T follicular helper cell (primary cell): ENCODE measurements around the gene NCKAP5.

ENCODE experiments used
- DNase-seq: peaks from one replicate; pipeline ENCODE4 v3.0.0-alpha.2; 2020; ENCODE audit warnings: low read depth

NCKAP5 gene

DNA sequence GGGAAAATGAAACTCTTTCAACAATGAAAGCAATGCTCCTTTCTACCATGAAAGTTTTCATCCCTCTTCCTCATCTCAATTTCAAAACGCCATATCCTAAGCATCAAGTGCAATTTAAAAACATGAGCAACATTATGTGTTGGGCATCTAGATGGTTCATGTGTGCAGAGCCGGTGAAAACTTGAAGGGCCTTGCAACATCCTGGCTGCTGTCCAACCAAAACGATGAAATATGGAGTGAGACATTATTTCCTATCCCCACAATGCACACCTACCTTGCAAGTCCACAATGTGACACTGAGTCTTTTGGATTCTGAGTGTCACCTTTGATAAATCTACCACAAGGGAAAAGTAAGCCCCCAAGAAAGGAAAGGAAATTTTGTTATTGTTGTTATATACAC is 110.0 kb downstream of the NCKAP5 start:
- no peak for DNase-seq

DNA sequence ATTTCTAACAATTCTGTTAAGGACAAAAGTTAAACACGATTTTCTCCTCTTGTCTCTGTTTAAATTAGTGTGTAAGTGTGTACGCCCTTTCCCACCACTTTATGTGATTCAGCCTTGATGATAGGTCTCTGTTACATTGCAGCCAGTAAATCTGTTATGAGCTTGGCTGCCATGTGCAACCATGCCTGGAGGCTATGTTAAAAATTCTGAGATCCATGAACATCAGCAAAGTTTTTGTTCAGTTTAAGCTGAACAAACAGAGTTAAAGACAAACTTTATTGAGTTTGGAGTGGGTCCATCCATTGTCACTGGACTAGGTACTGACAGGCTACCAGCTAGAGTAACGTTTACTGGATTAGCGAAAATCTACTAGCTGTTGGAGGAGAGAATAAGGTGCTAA is 110.4 kb downstream of the NCKAP5 start:
- DNase-seq, result no peak

DNA sequence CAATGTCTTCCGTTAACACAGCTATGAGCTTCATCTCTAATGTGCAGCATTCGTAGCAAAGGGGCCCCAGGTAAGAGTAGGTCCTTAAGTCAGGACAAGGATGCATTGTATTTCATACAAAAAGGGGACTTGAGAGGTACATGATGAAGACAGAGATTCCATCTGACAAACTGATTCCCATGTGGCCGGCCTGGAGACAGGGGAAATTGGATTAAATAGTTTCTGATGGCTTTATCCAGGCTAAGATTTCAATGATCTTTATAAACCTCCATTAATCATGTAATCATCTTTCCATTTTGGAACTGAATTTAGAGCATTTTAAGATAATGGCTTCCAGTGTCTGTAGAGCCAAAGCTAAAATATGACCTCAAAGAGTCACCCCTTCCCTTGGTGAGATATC is 111.3 kb downstream of the NCKAP5 start:
- no peak for DNase-seq

DNA sequence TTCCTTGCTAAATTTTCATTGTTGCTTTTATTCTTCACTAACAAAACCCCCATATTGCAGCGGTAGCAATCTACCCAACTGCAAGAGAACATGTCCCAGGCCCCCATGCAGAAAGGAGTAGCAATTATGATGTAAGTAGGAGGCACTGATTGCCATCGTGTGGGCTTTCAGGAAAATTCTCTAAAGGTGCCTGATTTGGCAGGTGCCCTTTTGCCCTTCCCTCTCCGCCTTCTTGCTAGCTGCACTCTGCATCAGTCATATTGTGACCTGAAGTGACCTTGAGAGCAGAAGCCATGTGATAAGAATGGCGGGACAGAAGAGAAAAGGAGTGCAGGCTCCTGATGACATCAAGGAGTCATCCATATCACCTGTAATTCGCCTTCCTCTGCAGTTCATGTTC is 112.1 kb downstream of the NCKAP5 start:
- no peak for DNase-seq

DNA sequence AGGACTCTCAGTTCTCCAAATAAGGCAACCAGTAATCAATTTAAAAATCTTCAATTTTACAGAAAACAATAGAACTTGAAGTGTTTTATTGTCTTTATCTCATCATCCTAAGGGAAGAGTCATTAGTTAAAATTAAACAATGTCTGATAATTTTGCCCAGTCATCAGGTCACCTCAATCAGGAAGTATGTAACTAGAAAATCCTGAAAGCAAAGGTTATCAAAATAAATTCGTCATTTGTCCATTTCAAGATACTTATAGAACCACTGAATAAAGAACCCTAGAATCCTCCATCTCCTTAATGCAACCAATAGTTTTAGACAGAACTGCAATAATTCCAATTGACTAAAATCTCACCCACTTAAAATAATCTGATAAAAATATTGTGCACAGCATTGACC is 115.2 kb downstream of the NCKAP5 start:
- no peak for DNase-seq

DNA sequence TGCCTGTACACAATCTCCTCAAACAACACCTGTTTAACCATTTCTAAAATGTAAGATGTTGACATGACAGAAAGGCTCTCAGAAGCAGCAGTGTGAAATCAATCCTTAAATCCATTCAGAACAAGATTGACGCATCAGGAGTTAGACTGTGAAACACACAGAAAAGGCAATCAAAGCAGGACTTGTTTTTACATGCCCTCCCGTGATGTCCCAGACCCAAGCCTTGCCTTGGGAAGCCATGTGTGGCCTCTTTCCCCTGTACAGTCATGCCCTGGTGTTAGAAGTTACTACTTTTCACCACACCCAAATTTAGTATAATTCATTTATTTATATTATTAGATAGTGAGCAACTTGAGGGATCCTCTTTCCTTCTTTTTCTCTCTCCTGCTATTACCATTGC is 115.7 kb downstream of the NCKAP5 start:
- no peak for DNase-seq

DNA sequence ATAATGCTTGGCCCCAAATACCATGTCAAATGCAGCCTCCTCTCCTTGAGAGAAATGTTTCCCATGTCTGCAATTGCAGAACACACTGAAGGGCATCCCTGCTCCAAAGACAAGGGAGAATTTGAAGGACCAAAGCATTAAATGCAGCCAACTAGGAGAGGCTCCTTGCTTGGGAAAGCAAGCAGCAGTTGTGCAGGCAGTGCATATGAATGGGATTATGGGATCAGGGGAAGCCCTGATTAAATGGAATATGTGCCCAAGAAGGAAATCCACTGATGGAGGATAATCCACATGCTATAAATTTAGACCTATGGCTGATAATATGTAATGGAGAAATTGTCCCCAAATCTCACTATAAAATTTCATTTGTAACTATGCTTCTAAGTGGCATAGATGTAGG is 116.1 kb downstream of the NCKAP5 start:
- DNase-seq, result no peak

DNA sequence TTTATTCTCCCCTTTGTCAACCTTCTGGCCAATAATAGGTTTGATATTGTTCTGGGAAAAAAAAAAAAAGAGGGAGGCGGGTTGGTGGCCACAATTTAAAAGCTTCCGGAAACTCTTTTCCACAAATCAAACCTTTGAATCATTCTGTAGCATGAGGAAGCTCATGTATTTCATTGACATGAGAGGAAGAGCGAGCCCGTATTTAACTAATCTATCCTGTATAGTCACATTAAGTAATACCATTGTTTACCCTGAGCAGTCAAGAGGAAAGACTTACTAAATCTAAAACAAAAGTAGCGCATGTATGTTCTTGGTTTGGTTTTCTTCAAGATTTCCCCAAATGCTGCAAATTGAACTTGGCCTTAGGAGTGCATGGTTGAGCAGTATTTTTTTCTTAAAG is 120.1 kb downstream of the NCKAP5 start:
- DNase-seq, result no peak

DNA sequence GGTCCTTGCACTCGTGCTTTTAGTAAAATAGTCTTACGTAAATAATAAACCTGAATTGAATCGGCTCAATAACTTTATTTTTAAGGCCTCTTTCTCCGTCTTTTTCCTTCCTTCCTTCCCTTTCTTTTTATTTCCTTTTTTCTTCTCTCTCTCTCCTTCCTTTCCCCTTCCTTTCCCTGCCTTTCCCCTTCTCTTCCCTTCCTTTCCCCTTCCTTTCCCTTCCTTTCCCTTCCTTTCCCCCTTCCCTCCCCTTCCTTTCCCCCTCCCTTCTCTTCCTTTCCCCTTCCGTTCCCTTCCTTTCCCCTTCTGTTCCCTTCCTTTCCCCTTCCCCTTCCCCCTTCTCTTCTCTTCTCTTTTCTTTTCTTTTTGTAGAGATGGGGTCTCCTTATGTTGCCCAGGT is 121.0 kb downstream of the NCKAP5 start:
- no peak for DNase-seq

DNA sequence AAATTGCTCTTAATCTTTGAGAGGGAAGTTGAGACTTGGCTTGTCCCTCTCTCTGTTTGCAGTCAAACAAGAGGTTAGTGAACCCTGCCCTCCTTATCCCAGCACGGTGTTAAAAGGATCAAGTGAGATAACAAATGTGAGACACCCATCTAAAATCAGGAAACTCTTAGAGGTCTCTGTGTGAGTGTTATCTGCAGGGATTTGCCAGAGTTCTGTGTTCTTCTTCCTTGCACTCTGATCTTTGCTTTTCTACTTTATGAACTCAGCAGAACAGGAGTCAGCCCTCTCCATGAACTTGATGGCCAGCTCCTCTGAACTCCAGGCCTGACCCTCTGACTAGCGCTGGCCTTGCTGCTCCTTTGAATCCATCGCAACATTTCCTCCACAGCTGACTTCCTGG is 123.8 kb downstream of the NCKAP5 start:
- no peak for DNase-seq

DNA sequence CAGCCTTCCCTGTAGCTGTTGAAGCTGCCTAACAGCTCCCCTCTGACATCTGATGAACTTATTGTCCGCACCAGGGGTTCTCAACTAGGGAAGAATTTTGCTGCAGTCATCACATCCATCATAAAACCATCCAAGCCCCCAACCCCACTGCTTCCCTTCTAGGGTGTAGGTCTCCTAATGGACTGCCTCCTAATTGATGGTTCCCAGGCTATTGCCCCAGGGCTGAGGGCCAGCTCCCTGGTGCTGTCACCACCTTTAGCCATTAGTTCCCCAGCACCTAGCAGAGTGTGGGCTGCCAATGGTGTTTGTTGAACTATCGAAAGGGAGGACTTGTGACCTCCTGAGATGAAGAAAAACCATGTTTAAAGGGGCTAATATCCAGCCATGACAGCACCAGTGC is 125.9 kb downstream of the NCKAP5 start:
- no peak for DNase-seq

DNA sequence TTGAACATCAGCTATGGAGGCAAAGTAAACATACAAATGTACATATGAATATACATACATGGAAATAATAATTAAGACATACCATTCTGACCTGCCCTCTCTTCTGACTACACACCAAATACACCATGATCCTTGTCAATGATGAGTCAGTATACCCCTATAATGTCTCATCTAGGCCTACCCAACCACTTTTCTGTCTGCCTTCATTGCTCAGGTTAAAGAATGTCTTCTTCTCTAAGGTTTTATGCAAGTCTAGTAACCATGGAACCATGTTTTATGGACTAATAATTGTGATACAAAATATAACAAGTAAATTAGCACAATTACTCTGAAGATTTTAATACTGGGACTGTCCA is 128.7 kb downstream of the NCKAP5 start:
- DNase-seq, result no peak

DNA sequence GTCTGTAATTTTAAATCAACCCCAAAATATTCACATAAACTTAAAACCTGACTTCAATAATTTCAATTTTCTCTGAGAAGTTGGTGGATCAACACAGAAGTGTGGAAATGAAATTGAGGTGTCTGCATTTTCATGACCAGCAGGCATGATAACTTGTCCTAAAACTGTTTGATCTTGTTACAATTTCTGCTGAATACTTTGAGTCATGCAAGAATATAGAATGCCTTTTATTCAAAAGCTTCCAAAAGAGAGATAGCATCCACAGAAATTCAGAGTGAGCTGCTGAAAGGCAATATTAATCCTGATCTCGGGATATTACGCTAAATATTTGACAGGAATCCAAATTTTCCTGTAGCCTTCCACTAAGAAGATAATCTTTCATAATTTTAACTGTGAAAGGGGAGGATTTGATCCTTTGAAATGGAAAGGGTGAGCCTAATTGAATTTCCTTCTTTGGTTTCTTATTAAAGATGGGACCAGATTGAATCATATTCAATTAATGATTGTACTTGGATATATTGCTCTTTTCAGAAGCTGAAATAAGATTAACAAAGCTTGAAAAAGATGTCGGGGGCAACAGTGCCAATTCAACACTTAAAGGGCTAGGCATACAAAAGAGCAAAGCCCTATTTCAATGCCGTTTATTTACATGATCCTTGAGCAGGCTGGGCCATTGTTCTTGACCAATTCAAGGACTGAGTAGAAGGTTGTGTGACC is 129.3 kb downstream of the NCKAP5 start:
- no peak for DNase-seq

DNA sequence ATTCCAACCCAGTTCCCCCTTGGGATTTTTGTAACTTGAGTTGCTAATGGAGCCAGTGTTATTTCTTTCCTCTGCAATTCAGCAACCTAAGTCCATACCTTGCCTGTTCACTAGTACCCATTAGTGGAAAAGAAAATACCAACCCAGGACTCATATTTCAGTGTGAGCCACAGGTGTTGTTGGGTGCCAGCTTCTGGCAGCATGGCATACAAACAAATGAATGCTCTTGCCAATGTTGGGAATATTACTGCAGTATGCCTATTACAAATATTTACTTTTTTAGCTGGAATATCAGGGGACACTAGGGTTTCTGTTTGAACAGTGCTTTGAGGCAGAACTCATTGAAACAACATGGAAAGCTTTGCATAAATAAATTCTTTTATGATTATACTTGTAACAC is 130.2 kb downstream of the NCKAP5 start:
- no peak for DNase-seq

DNA sequence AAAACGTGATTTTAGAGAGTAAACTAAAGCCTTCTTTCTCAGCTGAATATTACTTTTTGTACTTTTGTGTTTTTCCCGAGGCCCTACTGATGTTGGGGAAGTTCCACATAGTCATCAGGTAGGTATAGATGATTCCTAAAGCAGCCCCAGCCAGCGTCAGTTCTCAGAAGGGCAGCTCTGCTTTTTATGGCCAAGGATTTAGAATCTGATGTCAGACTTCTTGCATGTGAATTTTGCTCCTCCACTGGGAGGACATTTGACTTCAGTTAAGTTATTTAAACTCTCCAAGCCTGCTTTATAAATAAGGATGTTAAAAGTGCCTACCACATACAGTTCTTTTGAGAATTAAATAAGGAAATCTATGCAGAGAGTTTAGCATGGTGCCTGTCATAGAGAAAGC is 130.8 kb downstream of the NCKAP5 start:
- no peak for DNase-seq

DNA sequence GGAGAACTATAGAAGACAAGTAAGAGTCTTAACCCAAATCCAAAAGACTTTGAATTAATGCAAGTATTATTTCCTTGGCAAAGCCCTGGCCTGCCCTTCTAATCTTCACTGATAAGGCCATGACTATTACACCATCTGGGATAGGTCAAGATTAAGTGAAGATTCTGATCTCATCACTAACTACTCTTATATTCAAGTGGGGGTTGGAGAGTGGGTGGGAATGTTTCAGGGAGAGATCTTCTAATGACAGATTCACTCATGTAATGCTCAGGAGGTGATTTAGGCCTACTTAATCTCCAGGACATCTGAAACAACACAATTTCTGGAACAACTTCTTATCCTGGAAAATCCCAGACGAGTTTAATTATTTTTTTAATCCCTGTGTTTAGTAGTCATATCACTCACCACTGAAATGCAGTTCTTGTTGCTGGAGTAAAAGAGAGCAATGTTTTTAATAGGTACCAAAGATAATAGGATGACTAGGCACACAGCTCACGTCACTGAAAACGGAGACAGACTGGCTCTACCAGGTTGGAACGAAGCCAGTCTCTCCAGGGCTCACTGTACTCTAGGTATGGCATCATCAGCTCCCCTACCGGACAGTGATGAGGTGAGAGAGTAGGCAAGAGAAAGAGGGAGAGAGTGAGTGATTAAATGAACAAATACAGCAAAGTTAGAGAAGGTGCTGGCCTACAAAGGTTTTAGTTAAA is 133.1 kb downstream of the NCKAP5 start:
- no peak for DNase-seq

DNA sequence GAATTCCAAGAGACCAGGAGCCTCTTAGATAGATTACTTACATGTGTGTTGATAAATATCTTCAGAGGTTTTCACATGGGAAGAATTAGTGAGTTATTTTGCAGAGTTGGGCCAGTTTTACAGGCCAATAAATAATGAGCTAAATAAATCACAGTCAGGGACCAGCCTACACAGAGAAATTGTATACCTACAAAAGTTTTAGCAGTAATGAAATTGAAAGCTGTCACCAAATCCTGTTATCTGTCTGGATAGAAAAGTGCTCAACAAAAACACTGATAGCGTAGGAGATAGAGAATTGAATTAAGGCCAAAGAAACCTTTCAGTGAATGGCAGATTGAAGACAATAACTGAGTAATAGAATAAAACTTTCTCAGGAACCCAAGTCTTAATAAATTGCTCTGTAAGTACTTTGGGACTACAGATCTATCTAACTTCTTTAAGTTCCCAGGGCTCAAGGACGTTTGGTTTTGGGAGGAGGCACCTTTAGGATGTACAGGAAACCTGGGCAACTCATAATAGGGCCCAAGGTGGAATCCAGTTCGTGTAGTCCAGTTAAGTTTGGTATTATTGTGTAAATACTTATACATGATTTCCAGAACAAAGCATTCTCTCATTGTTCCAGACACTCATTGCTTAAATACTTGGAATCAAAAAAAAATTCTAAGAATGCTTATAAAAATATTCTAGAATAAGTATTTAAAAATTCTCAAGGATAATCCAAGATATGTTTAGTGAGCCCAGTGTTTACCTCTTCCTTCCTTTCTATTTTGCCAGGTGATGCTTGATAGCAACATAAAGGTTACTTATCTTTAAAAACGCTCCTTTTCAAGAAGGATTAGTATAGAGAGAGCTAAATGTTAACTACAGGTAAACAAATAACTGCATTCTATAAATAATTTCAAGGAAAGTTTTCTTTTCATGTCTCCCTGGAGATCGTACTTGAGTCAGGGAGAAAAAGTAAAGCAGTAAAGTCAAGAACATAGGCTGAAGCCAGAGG is 134.5 kb downstream of the NCKAP5 start:
- DNase-seq, result no peak

DNA sequence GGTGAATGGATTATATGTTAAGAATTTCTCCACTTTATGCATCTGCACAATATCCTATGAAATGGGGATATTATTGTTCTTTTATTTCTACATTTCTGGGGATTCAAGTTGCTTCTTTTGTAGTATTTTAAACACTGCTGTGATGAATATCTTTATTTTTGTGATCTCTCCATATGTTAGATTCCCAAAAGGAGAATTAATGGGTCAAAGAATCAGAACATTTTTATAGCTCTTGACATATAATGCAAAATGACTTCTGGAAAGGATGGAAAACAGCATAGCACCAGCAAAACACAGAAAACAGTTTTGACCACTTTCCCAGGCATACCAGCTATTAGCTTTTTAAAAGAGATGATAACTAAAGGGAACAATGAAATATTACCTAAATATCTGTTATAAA is 135.5 kb downstream of the NCKAP5 start:
- DNase-seq, result no peak

DNA sequence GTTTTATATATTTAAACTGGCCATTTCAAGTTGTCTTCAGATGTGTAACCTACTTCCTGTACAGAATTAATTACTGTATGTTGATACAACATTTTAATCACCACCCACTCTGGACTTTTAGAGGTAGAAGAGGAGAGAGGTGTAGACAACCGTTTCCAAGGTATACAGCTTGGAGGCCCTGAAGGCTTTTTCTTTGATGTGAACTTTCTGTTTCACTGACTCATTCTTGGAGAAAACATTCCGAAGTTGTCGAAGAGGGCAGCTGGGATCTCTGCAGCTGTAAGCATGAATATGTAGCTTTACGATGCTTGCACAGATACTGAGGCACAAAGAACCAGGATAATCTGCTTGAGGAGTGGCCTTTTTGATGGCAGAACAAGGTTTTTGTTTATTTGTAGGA is 137.0 kb downstream of the NCKAP5 start:
- DNase-seq, result no peak

DNA sequence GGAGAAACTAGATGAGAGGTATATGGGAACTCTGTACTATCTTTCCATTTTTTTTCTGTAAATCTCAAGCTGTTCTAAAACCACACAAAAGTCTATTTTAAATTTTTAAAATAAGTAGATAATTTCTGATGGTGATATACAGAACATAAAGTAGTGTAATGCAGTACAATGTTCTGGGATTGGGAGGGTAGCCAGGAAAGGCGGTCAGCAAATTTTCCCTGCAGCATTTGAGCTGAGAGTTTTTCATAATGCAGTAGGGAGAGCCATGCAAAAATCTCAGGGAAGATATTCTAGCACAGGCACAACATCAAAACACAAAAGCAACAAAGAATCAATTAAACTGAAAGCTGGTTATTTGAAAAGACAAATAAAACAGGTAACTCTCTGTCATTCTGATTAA is 141.5 kb downstream of the NCKAP5 start:
- no peak for DNase-seq

DNA sequence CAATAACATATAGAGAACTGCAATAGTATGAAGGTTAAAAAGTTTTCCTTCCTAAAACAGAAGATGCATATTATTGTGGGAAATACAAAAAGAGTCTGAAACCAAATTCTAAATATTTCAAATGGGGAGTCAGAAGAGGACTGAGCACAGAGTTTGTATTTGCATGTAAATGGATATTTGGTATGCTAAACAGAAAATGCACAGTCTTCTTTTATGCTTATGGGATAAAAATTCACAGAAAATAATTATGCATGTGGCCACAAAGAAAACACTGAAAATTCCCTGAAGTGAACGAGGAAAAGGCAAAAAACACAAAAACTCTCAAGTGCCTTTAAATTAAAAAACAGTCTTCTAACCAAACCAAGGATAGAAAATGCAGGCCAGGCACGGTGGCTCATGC is 142.7 kb downstream of the NCKAP5 start:
- DNase-seq, result no peak

DNA sequence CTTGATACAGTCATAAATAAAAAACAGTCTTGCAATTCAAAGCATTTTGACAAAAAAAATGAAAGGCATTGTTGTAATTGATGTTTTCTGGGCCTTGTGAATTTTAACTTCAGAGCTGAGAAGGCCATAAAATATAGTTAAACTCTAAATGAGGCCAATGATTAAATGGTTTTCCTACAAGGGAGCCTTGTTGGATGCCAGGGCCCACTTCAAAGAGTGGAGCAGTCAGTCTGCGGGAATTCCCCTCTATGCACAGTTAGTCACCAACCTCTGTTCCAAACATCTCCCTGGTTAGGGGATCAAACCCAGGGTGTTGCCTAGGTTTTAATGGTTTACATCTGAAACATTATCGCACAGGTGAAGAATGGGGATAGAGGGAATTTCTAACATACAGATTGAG is 143.4 kb downstream of the NCKAP5 start:
- no peak for DNase-seq

DNA sequence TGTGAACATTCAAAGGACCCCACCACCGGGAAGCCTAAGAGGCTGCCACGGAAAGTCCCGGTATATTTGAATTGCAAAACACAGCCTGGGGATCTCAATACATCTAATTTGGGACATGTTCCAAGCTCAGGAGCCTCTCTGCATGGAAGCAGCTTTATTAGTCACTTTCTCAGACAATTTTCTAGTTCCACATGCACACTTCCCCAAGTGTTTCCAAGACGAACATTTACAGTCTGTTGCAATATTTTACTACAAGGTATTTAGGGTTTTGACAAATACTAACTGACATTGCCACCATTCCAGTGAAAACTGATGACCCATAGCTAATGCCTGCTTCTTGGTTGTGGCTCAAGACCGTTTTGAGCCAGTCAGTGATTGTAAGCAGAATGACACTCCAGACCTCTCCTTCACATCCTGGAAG is 145.3 kb downstream of the NCKAP5 start:
- no peak for DNase-seq
